HepG2 (cell line): Measurements from ENCODE around the gene SLC12A1. TPM values are rescaled to one million over a fixed set of nuclear protein-coding genes. Genes with fewer than 3 reads are reported as not detected.

Experiments used
- ARID4A ChIP-seq: sonication (generic); formaldehyde crosslinking; IDR thresholded peaks from 2 replicates; pipeline ENCODE4 v1.5.0; 2020; ENCODE audit warnings: mild to moderate bottlenecking, missing genetic modification reagents, borderline replicate concordance
- HNRNPLL ChIP-seq: fragments of 200-400 bp; formaldehyde crosslinking; IDR thresholded peaks from 2 replicates; pipeline ENCODE4 v1.6.1; 2017; ENCODE audit warnings: mild to moderate bottlenecking, low read depth, low read length; ENCODE audit not compliant: poor library complexity, severe bottlenecking
- JDP2 ChIP-seq: sonication (generic); formaldehyde crosslinking; IDR thresholded peaks from 2 replicates; pipeline ENCODE4 v1.8.1; 2022; ENCODE audit warnings: missing genetic modification reagents, borderline replicate concordance
- NONO ChIP-seq, 2 experiments: fragments of 450-650 bp in 1 of 2; sonication (generic) in 1 of 2; formaldehyde crosslinking in 1 of 2; IDR thresholded peaks in 1 of 2; conservative IDR thresholded peaks in 1 of 2; 2 replicates each; pipeline versions ENCODE4 v1.6.1 to v1.8.0; 2017 to 2022; ENCODE audit warnings: mild to moderate bottlenecking in 1 of 2, missing genetic modification reagents in 1 of 2, moderate library complexity in 1 of 2
- RFX5 ChIP-seq: IDR thresholded peaks from 2 replicates; pipeline ENCODE4 v1.6.1; 2011; ENCODE audit warnings: low read depth, low read length, improper control_type of control experiment
- STAT5B ChIP-seq: sonication (generic); formaldehyde crosslinking; IDR thresholded peaks from 2 replicates; pipeline ENCODE4 v1.4.0; 2020; ENCODE audit warnings: missing genetic modification reagents
- TFDP1 ChIP-seq: IDR thresholded peaks from 2 replicates; pipeline ENCODE4 v1.6.1; 2016; ENCODE audit warnings: missing compliant biosample characterization, missing genetic modification reagents, borderline replicate concordance
- THAP11 ChIP-seq: IDR thresholded peaks from 2 replicates; pipeline ENCODE4 v1.6.1; 2016; ENCODE audit warnings: missing biosample characterization, missing genetic modification reagents
- TOPORS ChIP-seq: sonication (generic); formaldehyde crosslinking; IDR thresholded peaks from 2 replicates; pipeline ENCODE4 v1.8.0; 2023; ENCODE audit warnings: mild to moderate bottlenecking, missing genetic modification reagents
- ZNF33B ChIP-seq: sonication (generic); formaldehyde crosslinking; IDR thresholded peaks from 2 replicates; pipeline ENCODE4 v1.5.1; 2020; ENCODE audit warnings: mild to moderate bottlenecking, missing genetic modification reagents
- ZNF674 ChIP-seq: sonication (generic); formaldehyde crosslinking; IDR thresholded peaks from 2 replicates; pipeline ENCODE4 v1.5.0; 2020; ENCODE audit warnings: low read depth, mild to moderate bottlenecking, missing genetic modification reagents
- ZNF709 ChIP-seq: sonication (generic); formaldehyde crosslinking; IDR thresholded peaks from 2 replicates; pipeline ENCODE4 v1.5.0; 2020; ENCODE audit warnings: mild to moderate bottlenecking, missing genetic modification reagents
- polyA plus RNA-seq, 8 experiments: library from polyadenylated mRNA; depleted of rRNA in 3 of 8; stranded (reverse) in 7 of 8; unstranded in 1 of 8; fragments of >200 nt; fragmentation: Illumina TruSeq in 4 of 8; extraction: Trizol in 4 of 8; gene quantifications; 2 replicates each; pipeline versions ENCODE4 v1.2.1 to v1.2.3, GENCODE V29; 2011 to 2016; ENCODE audit warnings: low read depth in 4 of 8, missing spikeins in 1 of 8, mixed read lengths in 1 of 8; ENCODE audit not compliant: insufficient read depth in 1 of 8
- total RNA-seq, 5 experiments: library from RNA; depleted of rRNA; stranded (reverse); fragments of >200 nt; fragmentation: Illumina TruSeq; extraction: Trizol; gene quantifications; 2 replicates each; pipeline ENCODE4 v1.2.3, GENCODE V29; 2016; ENCODE audit warnings: low read depth in 1 of 5
- TF ChIP-seq, protein P1 (sequence below): sonication (generic); formaldehyde crosslinking; IDR thresholded peaks from 2 replicates; pipeline ENCODE4 v1.5.0; 2020; ENCODE audit warnings: mild to moderate bottlenecking, missing genetic modification reagents
- TF ChIP-seq, protein P2 (sequence below): sonication (generic); formaldehyde crosslinking; IDR thresholded peaks from 2 replicates; pipeline ENCODE4 v1.4.0; 2020; ENCODE audit warnings: mild to moderate bottlenecking, missing genetic modification reagents

Gene SLC12A1
- total and polyA plus RNA-seq, 2 of the 13 experiments (the other 11 are each of a cell fraction or from before 2014, with no cell fraction given): not detected

- peak; percentile 81; the same call in 1 of the 2 replicates for TF ChIP-seq TFDP1 (CRISPR knock-in tag)
- TF ChIP-seq ZNF33B: no peak
- TF ChIP-seq ZNF674 (CRISPR knock-in tag): no peak
- TF ChIP-seq TOPORS: 0 out of 2 replicates have a peak, but pooled peaks have one; percentile 51
- TF ChIP-seq NONO (IDR thresholded peaks at IDR 0.05): no peak
- 0 out of 2 replicates have a peak, but pooled peaks have one; percentile 23 for TF ChIP-seq NONO (CRISPR knock-in tag; conservative IDR thresholded peaks at IDR 0.05)
- TF ChIP-seq HNRNPLL: peak; percentile 39
- peak; percentile 23; the same call in 1 of the 2 replicates for TF ChIP-seq ARID4A (CRISPR knock-in tag)
- TF ChIP-seq, protein P1, sequence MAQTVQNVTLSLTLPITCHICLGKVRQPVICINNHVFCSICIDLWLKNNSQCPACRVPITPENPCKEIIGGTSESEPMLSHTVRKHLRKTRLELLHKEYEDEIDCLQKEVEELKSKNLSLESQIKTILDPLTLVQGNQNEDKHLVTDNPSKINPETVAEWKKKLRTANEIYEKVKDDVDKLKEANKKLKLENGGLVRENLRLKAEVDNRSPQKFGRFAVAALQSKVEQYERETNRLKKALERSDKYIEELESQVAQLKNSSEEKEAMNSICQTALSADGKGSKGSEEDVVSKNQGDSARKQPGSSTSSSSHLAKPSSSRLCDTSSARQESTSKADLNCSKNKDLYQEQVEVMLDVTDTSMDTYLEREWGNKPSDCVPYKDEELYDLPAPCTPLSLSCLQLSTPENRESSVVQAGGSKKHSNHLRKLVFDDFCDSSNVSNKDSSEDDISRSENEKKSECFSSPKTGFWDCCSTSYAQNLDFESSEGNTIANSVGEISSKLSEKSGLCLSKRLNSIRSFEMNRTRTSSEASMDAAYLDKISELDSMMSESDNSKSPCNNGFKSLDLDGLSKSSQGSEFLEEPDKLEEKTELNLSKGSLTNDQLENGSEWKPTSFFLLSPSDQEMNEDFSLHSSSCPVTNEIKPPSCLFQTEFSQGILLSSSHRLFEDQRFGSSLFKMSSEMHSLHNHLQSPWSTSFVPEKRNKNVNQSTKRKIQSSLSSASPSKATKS: no peak
- no peak for TF ChIP-seq STAT5B (CRISPR knock-in tag)
- 0 out of 2 replicates have a peak, but pooled peaks have one; percentile 22 for TF ChIP-seq THAP11 (CRISPR knock-in tag)
- TF ChIP-seq RFX5: no peak
- TF ChIP-seq ZNF709 (CRISPR knock-in tag): no peak
- no peak; the same call in 1 of the 2 replicates for TF ChIP-seq JDP2 (CRISPR knock-in tag)
- TF ChIP-seq, protein P2, sequence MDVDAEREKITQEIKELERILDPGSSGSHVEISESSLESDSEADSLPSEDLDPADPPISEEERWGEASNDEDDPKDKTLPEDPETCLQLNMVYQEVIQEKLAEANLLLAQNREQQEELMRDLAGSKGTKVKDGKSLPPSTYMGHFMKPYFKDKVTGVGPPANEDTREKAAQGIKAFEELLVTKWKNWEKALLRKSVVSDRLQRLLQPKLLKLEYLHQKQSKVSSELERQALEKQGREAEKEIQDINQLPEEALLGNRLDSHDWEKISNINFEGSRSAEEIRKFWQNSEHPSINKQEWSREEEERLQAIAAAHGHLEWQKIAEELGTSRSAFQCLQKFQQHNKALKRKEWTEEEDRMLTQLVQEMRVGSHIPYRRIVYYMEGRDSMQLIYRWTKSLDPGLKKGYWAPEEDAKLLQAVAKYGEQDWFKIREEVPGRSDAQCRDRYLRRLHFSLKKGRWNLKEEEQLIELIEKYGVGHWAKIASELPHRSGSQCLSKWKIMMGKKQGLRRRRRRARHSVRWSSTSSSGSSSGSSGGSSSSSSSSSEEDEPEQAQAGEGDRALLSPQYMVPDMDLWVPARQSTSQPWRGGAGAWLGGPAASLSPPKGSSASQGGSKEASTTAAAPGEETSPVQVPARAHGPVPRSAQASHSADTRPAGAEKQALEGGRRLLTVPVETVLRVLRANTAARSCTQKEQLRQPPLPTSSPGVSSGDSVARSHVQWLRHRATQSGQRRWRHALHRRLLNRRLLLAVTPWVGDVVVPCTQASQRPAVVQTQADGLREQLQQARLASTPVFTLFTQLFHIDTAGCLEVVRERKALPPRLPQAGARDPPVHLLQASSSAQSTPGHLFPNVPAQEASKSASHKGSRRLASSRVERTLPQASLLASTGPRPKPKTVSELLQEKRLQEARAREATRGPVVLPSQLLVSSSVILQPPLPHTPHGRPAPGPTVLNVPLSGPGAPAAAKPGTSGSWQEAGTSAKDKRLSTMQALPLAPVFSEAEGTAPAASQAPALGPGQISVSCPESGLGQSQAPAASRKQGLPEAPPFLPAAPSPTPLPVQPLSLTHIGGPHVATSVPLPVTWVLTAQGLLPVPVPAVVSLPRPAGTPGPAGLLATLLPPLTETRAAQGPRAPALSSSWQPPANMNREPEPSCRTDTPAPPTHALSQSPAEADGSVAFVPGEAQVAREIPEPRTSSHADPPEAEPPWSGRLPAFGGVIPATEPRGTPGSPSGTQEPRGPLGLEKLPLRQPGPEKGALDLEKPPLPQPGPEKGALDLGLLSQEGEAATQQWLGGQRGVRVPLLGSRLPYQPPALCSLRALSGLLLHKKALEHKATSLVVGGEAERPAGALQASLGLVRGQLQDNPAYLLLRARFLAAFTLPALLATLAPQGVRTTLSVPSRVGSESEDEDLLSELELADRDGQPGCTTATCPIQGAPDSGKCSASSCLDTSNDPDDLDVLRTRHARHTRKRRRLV (CRISPR knock-in tag): no peak
Observed at GRCh38 chr15:48177766-48178647, 28.1 kb upstream of the SLC12A1 start, which contains the start of gene MYEF2 (continued).
